GOT3 (cell line): ENCODE data around the gene NKTR.

Experiments used
- DNase-seq: peaks from one replicate; lab custom pipeline; 2025; ENCODE audit warnings: mixed read lengths; lab: John Stamatoyannopoulos, UW

Gene NKTR

DNA sequence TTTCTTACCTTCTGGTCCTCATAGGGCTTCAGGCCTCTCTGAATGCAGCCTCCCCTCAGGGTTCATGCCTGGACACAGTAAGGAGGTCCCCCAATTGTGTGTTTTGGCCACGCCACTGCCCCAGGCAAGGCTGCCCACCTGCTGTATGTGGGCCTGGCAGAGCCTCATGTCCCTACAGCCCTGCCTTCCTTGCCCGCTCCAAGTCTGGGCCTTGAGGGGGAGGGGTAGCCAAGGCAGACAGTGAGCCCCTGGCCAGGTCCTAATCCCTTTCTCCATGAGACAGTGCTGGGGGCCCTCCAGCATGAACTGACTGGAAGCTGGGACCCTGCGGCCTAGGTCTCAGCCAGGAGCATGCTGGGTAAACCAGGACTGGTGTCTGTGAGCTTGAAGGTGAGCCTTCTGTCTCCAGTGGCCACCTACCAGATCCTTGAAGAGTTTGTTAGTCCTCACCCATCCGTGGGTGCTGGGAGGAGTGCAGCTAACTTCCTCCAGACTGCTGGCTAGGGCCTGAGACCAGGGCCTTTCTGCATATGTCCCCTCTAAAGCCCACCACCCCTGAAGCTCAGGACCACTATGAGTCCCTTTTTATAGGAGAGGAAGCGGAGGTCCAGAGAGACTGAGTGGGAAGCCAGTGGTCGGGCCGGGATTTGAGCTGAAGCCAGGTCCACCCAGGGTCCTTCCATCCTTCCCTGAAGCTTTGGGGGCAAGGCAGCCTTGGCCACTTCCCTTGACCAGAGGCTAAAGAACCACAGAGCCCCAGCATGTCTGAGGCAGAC, 61.7 kb downstream of the NKTR start:
- no peak for DNase-seq

DNA sequence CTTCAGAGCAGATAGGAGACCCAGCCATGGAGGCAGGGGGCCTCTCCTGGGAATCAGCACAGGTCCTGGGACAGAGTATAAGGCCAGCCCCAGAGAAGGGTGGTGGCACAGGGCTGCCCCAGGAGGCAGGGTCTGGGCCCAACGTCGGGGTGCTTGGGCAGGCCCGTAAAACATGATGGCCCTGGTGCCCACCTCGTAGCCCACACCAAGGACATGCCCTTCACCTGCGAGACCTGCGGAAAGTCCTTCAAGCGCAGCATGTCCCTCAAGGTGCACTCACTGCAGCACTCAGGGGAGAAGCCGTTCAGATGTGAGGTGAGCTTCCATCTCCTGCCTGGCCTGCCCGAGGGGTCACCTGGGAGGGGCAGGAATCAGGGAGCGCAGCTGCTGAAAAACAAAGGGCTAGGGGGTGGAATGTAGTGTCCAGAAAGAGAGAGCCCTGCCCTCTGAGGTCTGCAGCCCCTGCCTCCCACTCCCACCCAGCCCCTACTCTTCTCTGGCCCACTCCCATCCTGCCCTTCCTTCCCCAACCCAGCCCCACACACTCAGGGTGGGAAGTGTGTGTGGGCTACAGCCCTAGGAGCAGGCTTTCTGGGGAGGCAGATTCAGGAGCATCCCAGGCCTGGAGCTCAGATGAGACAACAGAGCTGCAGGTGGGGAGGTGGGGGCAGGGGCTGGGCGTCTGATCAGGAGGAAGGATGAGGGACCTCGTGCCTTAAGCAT, 62.5 kb downstream of the NKTR start:
- DNase-seq, result no peak

DNA sequence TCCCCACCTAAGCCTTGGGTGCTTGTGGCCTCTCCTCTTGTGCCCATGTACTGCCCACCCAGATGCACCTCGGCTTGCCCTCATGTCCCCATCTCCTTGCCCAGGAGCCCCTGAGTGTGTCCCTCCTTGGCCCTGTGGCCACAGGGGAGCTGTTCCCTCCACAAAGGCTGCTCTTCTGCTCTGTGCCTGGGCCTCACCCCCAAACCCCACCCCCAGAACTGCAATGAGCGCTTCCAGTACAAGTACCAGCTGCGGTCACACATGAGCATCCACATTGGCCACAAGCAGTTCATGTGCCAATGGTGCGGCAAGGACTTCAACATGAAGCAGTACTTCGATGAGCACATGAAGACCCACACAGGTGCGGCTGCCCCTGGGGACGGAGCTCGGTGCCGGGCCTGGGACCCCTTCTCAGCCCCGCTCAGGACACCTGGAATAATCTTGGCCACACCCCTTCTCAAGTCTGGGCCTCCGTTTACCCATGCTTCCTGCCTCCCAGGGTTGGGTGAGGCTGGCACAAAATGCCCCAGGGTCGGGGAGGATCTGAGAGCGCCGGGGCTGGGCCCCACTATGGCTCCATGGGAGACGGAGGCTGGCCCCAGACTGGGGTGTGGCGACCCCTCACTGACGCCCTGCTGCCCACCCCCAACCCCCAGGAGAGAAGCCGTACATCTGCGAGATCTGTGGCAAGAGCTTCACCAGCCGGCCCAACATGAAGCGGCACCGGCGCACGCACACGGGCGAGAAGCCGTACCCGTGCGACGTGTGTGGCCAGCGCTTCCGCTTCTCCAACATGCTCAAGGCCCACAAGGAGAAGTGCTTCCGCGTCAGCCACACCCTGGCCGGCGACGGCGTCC, 63.3 kb downstream of the NKTR start:
- no peak for DNase-seq

DNA sequence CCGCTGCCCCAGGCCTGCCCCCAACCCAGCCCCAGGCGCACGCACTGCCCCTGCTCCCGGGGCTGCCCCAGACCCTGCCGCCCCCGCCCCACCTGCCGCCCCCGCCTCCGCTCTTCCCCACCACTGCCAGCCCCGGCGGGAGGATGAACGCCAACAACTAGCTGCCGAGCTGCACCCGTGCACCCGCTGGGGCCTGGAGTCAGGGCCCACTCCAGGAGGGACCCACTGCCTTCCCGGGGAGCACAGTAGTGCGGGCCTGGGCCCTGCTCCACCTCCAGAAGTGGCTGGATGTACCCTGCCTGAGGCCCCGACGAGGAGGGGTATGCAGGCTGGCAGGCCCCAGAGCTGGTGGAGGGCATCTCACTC, 63.9 kb downstream of the NKTR start:
- no peak for DNase-seq

DNA sequence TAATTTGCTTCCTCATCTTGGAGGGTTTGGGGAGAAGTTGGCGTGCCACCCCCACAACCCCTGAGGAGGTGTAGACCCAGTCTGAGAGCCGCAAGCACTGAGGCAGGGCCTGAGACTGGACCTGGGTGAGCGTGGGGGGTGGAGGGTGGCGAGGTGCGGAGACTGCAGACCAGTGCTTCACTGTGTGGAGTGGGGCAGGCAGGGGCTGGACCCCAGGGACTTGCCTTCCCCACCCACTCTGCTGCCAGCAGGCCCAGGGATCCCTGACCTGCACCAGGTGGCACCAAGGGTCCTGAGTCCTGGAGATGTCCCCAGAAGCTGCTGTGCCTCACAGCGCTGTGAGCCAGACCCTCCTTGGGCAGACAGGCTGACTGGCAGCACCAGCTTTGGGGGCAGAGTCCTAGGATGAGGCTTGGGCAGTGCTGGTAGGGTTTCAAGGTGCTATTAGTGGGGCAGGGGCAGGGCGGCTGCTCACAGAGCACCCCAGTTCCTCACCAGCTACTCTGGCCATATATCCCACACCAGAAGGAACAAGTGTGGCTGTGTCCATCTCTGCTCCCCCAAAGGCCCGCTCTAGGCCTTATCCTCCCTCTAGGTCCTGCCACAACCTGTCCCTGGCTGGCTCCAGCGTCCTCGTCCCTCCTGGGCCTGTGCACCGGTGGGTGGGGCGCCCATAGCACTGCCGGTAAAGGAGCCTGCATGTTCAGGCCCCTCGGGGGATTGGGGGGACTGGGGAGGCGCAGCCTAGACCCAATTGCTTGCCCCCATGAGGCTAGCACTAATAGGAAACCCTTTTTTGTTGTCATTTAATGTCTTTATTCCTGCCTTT, 64.8 kb downstream of the NKTR start:
- DNase-seq, result no peak

DNA sequence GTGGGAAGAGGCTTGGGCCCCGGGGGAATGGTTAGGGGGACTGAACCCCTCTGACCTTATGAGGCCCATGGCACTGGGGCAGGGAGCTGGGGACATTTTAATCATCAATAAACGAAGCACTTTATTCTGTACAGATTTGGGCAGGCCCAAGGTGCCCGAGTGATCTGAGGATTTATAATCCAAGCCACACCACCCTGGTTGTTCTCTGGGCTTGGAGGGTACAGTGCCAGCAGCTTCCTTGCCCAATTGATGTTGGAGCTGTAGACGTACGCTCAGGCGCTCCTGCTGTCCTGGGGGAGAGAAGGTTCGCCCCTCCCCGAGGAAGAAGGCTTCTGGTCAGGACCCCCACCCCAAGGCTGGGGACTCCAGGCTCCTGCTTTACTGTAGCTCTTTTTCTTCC, 65.5 kb downstream of the NKTR start:
- no peak for DNase-seq

DNA sequence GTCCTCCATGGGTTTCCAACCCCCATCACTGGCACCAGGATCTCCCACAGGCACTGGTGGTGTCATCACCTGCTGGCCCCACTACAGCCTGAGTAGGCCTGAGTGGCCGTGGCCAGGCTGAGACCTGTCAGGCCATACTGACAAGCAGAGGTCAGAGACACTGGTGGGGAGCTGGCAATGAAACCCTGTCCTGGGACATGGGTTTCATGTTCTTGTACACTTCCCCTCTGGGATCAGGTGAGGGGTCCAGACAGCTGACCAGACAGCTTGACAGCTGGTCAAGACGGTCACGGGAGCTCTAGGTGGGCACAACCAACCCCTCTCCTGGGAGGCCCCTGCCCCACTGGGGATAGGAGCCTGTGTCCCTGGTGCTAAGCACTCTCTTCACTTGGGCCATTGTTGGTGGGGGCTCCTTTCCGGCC, 66.1 kb downstream of the NKTR start:
- DNase-seq, result no peak

DNA sequence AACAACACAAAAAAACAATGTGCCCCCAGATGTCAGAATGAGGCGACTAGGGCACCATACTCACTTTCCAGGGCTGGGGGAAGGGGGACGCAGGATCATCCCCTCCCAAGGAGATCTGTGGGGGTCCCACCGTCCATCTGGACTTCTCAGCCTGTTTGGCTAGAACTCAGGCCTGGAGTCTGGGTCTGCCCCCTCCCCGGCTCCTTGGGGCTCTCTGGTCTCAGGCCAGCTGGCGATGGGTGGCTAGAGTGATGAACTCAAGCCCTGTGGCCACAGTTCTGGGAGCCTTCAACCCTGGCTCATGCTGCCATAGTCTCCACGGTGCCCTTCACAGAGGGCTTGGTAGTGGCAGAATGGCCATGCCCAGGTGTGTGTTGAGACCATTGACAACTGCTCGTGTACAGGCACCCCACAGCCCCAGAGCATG, 66.6 kb downstream of the NKTR start:
- DNase-seq, result no peak

DNA sequence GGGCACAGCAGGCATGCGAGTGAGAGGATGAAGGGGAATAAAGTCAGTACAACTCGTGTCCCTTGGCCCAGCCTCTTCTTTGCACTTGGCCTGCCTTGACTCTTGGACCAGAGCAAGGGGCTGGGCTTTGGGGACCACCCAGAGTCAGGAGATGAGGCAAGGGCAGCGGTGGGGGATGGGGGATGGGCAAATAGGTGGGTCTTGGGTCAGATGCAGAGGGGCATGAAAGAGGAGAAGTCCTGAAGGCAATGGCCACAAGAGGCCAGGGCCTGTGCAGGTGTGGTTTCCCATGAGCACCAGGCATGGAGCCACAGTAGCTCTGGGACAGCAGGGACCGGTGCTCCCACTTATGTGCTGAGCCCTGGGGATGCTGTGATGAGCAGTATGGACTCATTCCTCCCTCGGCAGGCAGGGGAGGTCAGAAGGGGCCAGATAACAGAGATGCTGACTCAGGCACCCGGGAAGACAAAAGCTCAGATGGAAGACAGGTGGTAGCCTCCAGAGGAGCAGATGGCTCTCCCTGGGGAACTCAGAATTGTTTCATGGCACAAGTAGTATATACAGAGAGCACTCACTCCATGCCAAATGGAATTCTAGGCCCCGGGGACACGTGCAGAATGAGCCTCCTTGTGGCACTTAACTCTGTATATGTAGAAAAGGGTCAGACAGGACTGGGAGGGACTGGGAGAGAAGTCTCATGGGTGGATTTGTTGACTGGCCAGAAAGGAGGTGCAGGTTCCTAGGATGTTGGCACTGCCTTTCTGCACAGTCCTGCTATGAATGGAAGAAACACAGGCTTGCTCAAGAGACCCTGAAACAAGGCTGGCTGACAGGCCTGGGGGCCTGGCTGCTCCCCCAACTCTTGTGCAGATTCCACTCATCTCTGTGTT, 67.3 kb downstream of the NKTR start:
- DNase-seq, result no peak

DNA sequence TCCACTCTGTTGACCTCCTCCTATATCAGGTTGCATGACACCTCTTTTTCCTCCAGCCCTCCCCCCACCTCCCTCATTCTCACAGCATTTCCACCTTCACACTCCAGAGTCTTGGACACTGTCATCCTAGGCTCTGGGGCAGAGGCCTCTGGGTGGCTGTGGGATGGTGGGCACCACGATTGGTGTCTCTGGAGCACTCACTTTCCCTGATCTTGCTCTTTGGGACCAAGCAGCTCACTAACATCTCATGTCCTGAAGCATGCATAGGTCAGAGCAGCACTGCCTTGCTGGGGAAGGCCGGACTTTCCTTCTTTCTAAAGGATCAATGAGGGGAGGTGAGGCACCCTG, 67.9 kb downstream of the NKTR start:
- DNase-seq, result no peak

DNA sequence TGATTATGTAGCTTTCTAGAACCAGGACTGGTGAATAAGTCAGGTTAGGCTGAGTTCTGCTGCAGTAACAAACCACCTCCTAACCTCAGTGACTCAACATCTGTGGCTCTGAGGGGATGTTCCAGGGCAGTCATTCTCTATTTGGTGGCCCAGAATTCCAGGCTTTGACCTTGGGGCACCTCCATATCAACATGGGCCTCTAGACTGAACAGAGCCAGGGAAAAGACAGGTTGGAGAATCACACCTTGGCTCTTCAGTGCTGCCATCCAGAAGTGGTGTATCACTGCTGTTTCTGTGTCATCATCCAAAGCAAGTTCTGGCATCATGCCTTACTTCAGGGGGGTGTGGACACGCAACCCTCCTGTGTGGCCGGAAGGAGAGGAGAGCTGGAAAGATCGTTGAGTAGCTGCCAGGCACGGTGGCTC, 68.3 kb downstream of the NKTR start:
- no peak for DNase-seq

DNA sequence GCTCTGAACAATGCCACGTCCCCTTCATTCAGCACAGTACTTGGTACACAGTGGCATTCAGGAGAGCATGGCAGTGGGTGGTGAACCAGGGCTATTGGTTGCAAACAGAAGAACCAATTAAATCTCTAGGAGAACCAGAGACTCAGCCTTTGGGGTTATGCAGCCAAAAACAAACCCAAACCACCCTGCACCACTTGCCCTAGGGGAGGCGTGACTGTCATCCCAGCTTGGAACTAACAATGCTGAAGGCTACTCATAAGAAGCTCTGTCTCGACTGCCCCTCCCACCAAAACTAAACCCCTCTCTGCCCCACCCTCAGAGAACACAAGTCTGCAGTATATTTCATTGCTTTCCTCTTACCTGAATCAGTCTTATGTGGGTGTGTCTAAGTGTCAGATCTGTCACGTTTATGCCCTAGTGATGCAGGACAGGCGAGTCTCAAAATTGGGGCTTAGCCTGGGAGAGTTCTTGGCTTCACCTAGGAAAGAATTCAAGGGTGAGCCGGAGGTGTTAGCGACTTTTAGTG, 69.6 kb downstream of the NKTR start:
- DNase-seq, result no peak

DNA sequence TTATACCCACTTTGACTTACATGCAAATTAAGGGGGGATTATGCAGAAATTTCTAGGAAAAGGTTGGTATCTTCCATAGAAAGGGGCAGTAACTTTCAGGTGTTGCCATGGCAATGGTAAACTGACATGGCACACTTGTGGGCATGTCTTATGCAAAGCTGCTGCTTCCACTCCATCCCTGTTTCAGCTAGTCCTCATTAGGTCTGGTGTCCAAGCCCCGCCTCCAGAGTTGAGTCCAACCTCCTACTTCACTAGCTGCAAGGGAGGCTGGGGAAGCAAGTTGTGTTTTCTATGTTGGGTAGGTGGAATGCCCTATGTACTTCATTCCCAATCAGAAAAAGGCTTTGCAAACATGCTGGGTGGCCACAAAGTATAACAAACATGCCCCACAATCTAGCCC, 70.2 kb downstream of the NKTR start:
- no peak for DNase-seq

DNA sequence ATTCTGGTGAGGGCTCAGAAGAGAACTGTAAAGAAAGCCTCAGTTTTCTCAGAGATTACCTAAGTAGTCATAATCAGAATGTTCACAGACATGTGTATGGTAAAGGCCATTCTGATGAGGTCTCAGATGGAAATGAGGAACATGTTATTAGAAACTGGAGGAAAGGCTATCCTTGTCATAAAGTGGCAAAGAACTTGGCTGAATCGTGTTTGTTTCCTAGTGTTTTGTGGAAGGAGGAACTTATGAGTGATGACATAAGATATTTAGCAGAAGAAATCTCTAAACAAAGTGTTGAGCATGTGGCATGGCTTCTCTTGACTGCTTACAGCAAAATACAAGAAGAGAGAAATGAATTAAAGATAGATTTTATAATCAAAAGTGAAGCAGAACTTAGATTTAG, 72.0 kb downstream of the NKTR start:
- DNase-seq, result no peak

DNA sequence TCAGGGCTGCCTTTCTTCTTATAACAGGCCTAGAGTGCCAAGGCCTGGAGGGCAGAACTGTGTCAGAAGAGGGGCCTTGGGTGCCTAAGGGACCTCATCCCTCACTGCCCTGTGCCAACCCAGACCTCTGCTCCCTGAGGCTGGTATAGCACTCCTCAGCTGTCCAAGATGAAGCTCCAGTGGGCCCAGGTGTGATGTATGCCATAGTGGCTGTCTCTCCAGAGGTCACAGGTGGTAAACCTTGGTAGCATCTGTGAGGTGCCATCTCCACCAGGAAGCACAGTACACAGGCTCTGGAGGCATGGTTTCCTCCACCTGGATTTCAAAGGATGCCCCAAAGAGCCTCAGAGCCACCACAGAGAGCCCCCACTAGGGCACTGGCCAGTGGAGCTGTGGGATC, 72.6 kb downstream of the NKTR start:
- no peak for DNase-seq

DNA sequence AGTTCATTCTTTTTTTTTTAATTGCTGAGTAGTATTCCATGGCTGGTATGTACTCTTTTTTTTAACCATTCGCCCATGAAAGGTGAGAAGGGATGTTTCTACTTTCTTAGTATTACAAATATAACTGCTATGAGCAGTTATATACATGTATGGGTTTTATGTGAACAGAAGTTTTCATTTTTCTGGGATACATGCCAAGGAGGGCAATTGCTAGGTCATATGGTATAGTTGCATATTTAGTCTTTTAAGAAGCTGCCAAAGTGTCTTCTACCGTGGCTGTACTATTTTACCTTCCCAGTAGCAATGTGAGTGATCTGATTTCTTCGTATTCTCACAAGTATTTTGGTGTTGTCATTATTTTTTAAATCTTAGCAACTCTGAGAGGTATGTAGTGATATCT, 73.7 kb downstream of the NKTR start:
- no peak for DNase-seq

DNA sequence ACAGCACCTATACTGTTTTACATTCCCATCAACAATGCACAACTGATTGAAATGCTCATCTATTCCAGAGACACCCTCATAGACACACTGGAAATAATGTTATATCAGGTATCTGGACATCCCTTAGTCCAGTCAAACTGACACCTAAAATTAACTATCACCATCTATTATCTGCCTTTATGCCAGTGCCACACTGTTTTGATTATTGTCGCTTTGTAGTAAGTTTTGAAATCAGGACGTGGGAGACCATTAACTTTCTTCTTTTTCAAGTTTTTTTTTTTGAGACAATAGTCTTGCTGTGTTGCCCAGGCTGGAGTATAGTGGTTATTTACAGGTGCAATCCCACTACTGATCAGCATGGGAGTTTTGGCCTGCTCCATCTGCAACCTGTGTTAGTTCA, 75.4 kb downstream of the NKTR start:
- DNase-seq, result no peak

DNA sequence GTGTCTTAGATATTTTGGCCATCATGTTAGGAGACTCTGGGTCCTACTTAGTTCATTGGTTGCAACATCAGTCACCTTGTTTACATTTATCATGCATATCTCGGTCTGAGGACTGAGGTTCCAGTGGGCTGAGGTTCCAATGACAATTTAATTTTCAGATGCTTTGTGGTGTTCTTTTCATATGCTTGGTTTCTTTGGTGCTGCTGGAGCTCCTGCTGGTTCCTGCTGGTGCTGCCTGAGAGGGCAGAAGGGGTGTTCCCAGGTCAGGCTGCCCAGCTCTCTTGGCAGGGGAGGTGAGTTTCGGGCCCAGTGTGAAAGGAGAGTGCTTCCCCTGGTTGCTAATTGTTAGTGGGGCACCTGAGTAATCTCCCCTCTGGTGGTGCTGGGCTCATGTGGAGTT, 78.0 kb downstream of the NKTR start:
- no peak for DNase-seq

DNA sequence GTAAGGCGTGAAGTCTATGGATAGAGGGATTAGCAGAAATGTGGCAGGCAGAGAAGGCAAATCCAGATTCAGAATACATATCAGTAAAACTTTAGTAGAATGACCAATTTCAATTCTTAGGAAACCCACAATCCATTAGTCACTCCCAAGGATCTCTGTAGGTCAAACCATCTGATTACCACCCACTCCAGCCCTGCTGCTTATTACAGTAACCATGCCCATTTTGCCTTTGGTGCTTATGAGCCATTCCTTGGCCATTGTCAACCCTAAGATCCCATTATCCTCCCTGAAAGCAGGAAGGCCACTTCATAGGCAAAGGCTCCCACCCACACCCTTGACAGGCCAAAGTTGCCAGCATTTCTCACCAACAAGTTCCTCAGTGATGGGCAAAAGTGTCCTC, 79.8 kb downstream of the NKTR start:
- DNase-seq, result no peak

DNA sequence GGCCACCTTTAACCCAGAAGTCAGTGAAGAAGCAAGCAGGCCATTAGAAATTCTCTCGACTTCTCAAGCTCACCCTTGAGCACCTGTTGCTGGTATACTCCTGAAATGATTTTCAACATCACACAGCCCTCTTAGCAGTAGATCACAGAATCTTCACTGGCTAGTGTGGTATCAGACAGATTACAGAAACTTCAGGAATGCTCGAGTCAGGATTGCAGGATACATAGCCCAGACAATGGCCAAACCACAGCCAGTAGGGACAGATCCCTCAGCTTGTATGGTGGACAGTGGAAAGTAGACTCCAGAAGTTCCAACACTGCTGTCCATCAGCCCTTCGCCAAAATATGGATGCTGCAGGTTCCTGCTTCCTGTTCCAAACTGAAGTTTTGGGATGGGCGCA, 80.3 kb downstream of the NKTR start:
- DNase-seq, result no peak
